KG1 (cell line): ENCODE data around the gene GPATCH1.
"Not testable (repeated sequence)": the region's sequence is repeated elsewhere in the genome, so short reads cannot be mapped to it uniquely, and the experiment has no call there.

Experiments used
- DNase-seq: peaks from one replicate; lab custom pipeline; 2025; lab: John Stamatoyannopoulos, UW

GPATCH1 gene, protein sequence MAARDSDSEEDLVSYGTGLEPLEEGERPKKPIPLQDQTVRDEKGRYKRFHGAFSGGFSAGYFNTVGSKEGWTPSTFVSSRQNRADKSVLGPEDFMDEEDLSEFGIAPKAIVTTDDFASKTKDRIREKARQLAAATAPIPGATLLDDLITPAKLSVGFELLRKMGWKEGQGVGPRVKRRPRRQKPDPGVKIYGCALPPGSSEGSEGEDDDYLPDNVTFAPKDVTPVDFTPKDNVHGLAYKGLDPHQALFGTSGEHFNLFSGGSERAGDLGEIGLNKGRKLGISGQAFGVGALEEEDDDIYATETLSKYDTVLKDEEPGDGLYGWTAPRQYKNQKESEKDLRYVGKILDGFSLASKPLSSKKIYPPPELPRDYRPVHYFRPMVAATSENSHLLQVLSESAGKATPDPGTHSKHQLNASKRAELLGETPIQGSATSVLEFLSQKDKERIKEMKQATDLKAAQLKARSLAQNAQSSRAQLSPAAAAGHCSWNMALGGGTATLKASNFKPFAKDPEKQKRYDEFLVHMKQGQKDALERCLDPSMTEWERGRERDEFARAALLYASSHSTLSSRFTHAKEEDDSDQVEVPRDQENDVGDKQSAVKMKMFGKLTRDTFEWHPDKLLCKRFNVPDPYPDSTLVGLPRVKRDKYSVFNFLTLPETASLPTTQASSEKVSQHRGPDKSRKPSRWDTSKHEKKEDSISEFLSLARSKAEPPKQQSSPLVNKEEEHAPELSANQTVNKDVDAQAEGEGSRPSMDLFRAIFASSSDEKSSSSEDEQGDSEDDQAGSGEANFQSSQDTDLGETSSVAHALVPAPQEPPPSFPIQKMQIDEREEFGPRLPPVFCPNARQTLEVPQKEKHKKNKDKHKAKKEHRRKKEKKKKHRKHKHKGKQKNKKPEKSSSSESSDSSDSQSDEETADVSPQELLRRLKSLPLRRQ

DNA sequence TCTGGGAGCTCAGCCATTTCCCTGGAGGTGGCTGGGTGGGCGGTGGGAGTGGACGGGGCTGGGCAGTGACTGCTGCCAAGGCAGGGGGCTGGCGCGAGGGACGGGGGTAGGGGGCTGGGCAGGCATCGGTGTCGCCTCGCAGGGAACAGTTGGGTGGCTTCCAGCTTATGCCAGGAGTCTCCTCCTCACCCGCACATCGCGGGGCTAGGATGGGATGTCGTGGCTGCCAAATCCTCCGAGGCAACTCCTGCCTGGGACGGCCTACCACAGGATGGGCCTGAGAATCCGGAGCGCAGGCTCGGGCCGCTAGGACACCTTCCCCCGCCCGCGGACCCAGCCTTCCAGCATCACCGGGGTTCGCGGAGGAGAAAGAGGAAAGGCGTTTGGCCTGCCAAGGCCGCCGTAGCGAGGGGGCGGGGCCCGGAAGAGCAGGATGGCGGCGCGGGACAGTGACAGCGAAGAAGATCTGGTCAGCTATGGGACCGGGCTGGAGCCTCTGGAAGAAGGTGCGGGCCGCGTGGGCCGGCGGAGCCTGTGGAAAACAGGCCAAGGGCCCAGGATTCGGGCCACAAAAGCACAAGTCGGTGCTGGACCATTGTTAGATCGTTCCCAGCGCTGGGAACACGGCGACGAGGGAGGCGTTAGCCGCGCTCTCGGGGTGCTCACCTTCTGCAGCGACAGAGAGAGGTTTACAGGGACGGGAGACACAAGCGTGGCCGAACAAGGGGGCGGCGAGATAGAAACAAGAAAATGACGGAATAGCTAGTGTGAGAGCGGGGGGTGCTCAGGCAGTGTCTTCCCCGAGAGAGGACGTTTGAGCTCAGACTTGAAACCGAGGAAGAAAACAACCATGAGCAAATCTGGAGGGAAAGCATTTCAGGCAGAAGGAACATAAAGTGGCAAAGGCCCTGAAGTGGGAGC, at the start of gene GPATCH1:
GPATCH1 (plus strand) TSS at position 421 of the 921 bp plus-strand sequence; CDS start at position 434, 13 bp downstream.
- peak; percentile 20 for DNase-seq

DNA sequence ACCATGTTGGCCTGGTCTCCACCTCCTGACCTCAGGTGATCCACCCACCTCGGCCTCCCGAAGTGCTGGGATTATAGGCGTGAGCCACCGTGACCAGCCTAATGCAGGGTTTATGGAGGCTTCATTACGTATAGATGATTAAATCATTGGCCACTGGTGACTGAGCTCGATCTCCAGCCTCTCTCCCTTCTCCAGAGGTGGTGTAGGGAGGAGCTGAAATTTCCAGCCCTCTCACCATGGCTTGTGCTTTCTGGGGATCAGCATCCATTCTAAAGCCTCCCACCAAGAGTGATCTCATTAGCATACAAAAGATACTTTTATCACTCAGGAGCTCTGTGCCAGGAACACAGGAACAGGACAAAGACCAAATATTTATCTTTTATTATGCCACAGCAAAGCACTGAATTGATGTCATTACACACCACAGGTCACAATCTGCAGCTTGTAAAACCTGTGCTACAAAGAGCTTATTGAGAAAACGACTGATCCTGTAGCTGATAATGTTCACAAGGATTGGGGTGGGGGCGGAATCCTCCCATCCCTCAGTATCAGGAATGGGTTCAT, 48.7 kb upstream of the GPATCH1 start:
- no peak for DNase-seq

- DNase-seq: no peak
Measured at GRCh38 chr19:33035461-33035860, 45.5 kb upstream of the GPATCH1 start.

GRCh38 chr19:33036370-33037167, 44.4 kb upstream of the GPATCH1 start:
- DNase-seq: not testable (repeated sequence)

DNA sequence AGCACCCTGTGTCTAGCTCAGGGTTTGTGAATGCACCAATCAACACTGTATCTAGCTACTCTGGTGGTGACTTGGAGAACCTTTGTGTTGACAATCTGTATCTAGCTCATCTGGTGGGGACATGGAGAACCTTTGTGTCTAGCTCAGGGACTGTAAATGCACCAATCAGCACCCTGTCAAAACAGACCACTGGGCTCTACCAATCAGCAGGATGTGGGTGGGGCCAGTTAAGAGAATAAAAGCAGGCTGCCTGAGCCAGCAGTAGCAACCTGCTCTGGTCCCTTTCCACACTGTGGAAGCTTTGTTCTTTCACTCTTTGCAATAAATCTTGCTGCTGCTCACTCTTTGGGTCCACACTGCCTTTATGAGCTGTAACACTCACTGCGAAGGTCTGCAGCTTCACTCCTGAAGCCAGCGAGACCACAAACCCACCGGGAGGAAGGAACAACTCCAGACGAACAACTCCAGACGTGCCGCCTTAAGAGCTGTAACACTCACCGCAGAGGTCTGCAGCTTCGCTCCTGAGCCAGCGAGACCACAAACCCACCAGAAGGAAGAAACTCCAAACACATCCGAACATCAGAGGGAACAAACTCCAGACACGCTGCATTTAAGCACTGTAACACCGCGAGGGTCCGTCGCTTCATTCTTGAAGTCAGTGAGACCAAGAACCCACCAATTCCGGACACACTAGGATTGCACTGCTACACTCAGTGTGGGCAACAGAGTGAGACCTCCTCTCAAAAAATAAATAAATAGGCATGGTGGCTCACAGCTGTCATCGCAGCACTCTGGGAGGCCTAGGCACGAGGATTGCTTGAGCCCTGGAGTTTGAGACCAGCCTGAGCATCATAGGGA, 43.6 kb upstream of the GPATCH1 start:
- DNase-seq: not testable (repeated sequence)

DNA sequence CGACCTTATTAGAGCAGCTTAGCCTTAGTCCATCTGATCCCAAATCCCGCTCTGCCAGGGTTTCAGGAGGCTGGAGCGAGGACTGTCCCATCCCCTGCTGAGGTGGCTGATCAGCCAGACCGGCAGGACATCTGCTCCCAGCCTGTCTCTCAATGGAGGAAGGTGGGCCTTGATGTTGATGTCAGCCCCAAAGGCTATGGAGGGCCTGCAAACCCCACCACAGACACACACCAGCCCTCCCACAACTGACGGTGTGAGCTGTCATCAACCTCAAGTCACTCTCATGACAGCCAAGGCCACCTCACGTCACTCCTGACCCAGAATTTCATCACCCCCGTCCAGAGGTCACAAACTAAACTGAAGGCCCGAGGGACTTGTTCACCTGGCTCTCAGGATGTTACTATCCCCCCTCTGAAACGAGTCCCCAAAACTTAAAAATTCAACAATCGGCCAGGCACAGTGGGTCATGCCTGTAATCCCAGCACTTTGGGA, 41.8 kb upstream of the GPATCH1 start:
- DNase-seq: no peak

DNA sequence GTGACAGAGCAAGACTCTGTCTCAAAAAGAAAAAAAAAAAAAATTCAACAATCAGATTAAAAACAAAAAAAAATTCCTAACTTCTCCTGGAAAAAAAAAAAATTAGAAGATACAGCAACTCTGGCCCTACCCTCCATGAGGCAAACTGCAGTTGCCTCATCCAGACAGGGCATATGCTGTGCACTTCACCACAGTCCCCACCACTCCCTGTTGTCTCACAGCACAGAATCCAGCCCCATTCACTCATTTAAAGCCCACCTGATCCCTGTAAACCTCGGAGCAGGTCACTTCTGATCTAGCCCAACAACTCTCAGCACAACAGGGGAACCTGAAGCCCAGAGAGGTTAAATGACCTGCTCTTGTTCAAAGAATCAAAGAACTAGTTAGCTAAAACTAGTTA, 41.2 kb upstream of the GPATCH1 start:
- DNase-seq: no peak

GRCh38 chr19:33040994-33041827, 39.8 kb upstream of the GPATCH1 start:
- DNase-seq: no peak

DNA sequence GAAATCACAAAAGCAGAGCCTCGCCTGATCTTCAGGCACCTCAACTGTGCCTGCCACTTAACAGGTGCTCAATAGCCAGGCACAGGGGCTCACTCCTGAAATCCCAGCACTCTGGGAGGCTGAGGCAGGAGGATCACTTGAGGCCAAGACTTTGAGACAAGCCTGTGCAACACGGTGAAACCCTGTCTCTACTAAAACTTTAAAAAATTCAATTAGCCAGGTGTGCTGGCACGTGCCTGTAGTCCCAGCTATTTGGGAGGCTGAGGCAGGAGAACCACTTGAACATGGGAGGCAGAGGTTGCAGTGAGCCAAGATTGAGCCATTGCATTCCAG, 39.2 kb upstream of the GPATCH1 start:
- not testable (repeated sequence) for DNase-seq

GRCh38 chr19:33047422-33047821, 33.6 kb upstream of the GPATCH1 start:
- no peak for DNase-seq

- DNase-seq: no peak
Measured at GRCh38 chr19:33048806-33049676, 31.9 kb upstream of the GPATCH1 start.

DNA sequence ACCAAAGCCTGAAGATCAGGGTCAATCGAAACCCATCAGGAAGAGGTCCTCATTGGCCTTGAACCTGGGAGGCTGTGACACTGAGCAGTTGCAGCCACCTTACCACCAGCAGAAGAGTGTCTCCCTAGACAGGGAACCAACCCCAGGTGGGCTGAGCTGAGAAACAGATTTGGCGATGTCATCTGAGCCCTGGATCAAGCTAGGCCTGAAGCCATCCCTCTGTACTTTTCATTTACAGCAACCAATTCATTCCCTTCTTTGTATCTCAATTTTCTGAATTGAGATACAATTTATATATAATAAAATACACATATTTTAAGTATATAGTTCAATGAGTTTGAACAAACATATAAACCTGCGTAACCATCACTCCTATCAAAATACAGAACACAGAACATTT, 30.9 kb upstream of the GPATCH1 start:
- DNase-seq: no peak

DNA sequence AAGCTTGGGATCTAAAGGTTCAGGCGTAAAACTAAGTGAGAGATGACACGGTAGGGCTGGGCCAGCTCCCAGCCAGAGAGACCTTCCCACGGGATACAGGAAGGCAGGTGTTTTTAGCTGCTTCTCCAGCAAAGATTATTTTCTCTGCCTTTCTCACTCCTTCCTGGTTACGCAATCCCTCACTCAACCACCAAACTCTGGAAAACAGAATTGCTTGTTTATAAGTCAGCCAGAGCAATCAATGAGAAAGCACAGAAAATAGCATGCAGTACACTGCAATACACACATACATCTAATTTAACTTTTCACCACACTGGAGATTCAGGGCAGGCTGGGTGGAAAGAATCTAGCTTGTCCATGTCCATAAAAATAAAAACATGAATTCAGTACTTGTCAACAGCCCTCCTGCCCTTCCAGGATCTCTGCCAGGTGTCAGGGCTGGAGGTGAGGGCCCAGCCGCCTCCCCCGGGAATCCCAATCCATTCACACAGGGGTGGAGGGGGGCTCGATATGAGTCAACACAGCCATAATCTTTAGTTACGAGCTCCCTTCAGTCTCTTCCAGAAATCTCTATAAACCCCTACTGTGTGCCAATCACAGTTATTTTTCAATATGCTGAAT, 28.5 kb upstream of the GPATCH1 start:
- DNase-seq: no peak

DNA sequence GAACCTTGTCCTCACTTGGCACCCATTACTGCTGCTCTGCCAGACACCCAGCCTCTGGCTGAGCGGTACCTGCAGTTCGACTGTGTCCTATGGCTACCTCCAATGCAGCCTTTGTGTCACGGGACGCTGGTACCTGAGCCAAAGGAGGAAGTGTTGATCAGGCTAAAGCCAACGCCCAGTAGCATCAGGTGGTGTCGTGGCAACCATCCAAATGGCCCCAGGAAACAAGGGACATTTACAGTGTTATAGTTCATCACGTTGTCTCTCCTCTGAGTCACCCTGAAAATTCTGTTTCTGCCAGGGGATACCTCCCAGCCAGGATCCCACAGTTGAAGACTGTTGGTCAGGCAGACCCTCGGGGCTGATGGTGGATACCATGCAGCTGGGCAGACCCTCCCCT, 26.4 kb upstream of the GPATCH1 start:
- no peak for DNase-seq

DNA sequence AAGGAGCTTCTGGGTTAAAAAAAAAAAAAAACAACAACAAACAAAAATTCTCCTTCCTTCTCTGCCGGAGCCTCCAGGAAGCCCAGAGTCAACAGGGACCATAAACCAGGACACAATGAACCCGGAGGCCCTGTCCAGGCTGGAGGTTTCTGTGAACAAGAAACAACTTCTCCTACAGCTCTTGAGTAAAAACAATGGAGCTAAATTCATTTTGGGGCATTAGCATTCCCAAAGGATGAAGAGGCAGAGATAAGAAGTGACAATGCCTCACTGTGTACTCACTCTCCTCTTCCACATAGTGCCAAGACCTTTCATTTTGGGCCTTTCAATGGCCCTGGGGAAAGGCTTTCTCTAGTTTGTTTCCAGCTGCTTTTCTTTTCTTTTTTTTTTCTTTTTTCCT, 25.3 kb upstream of the GPATCH1 start:
- no peak for DNase-seq

DNA sequence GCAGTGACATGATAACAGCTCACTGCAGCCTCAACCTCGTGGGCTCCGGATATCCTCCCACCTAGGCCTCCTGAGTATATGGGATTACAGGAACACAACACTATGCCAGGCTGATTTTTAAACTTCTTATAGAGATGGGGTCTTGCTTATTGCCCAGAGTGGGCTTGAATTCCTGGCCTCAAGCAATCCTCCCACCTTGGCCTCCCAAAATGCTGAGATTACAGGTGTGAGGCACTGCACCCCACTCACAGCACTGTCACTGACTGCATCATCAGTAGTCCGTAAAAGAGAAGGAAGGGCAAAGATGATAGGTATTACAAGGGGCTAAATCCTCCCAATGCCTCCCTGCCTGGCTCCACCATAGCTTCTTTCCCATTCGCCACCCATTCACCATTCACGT, 20.4 kb upstream of the GPATCH1 start:
- DNase-seq: no peak

GRCh38 chr19:33062902-33063301, 18.1 kb upstream of the GPATCH1 start:
- DNase-seq: no peak
